ENCODE measurements around the gene MAMDC2.

Gene MAMDC2

GRCh38 chr9:70260606-70261005 lies 217.0 kb downstream of the MAMDC2 start:
- no peak for DNase-seq (ENCODE audit: low read depth in 2 of 2)

DNA sequence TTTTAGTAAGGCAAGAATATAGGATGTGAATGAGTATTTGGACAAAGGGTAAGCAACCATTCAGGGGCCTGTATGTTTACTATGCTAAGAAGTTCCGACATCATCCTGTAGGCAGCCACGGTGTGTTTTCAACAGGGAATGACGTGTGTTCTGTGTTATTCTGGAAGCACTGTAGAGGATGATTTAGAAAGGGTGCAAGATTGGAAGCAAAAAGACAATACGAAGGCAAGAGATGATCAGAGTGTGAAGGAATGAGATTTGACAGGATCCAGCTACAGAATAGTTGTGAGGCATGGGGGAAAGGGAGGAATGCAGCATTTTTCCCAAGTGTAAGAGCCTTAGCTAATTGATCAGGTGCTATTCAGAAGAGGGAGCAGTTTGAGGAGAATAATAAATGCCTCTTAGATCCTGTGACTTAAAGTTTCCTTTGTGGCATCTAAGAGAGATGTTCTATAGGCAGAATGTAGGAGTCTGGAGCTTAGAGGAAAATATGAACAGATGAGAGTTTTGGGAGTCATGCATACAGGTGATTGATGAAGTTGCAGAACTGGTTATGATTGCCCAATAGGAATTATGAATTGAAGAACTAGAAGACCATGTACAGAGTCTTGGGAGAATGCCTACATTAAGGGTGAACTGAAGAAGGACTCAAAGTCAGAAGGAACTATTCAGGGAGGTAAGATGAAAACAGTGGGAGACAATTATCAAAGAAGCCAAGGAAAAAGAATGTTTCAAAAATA lies 217.7 kb downstream of the MAMDC2 start:
- no peak for DNase-seq (ENCODE audit: low read depth in 2 of 2)

- DNase-seq (ENCODE audit: low read depth in 2 of 2) = no peak
These were observed 218.7 kb downstream of the MAMDC2 start for GRCh38 chr9:70262366-70262765.

GRCh38 chr9:70262948-70263347 lies 219.3 kb downstream of the MAMDC2 start:
- DNase-seq (ENCODE audit: low read depth in 2 of 2) = no peak

- no peak for DNase-seq (ENCODE audit: low read depth in 2 of 2)
These were observed 219.8 kb downstream of the MAMDC2 start for GRCh38 chr9:70263421-70263820.

All from stimulated activated CD4-positive, alpha-beta T cell treated with anti-CD3 and anti-CD28 coated beads, Interleukin-1b, Interleukin-23, amount 100 ng/mL, for 4 hours (primary cell).